ENCODE measurements around the gene PLXDC2. TPM values are rescaled to one million over a fixed set of nuclear protein-coding genes. Genes with fewer than 3 reads are reported as not detected.

The PLXDC2 gene
- total and polyA plus RNA-seq, 10 donors = 1.8 to 50.4 (median 29.7) TPM

DNA sequence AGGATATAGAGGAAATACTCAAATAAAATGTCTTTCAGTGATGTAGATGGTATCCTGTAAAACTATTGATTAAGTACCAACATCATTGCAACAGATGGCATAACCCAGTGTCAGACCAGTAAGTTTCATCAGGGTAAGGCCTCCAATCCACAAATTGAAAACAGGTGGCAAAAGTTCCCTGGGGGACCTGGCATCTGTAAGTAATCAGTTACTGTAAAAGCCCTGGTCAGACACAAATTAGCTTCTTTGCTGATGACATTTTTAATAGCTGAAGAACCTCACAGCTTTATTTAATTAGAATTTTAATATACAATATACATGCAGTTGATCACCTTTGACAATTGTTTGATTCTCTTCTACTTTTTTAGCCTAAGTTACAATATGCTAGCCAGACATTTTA lies 152.5 kb downstream of the PLXDC2 start:
- Histone ChIP-seq H3K27ac (no peak overlapping the region), H3K36me3 (no peaks in the 10 kb centered on the region), H3K4me1 (no peaks in the 10 kb centered on the region), H3K9me3 (no peaks in the 10 kb centered on the region), H3K4me3 (no peak overlapping the region), H3K27me3 (replicated peaks in 1 of 7) (no peaks in the 10 kb centered on the region)
- DNase-seq = no peak
- intact Hi-C loops (cut with DNase I; ENCODE audit: low total_unique reads) = no loop called here
- TF ChIP-seq, protein P1, sequence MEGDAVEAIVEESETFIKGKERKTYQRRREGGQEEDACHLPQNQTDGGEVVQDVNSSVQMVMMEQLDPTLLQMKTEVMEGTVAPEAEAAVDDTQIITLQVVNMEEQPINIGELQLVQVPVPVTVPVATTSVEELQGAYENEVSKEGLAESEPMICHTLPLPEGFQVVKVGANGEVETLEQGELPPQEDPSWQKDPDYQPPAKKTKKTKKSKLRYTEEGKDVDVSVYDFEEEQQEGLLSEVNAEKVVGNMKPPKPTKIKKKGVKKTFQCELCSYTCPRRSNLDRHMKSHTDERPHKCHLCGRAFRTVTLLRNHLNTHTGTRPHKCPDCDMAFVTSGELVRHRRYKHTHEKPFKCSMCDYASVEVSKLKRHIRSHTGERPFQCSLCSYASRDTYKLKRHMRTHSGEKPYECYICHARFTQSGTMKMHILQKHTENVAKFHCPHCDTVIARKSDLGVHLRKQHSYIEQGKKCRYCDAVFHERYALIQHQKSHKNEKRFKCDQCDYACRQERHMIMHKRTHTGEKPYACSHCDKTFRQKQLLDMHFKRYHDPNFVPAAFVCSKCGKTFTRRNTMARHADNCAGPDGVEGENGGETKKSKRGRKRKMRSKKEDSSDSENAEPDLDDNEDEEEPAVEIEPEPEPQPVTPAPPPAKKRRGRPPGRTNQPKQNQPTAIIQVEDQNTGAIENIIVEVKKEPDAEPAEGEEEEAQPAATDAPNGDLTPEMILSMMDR (IDR thresholded peaks at IDR 0.05 in 8 of 11, conservative IDR thresholded peaks at IDR 0.05 in 3 of 11) = no peak
- no peak for TF ChIP-seq POLR2A (IDR thresholded peaks at IDR 0.05)
- TF ChIP-seq POLR2AphosphoS5 (IDR thresholded peaks at IDR 0.05) = no peak

DNA sequence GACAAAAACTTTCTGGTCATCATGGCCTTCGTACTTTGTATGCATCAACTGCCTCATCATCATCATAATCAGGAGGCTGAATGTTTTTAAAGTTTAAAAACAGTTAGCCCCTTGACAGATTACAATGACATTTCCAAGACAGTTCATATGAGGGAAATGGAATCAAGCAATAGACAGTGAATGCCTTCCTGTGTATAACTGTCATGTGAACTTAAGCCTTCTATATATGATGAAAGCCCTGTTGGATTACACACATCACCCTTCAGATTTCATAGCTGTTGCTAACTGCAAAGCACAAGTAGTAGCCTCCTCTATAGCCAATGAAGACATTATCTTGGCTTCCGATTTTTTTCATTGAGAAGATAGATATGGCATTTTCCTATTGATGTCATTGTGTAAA lies 154.0 kb downstream of the PLXDC2 start:
- no peaks in the 10 kb centered on the region for H3K27me3 ChIP-seq (replicated peaks in 1 of 7)
- no peaks in the 10 kb centered on the region for H3K36me3 ChIP-seq
- H3K4me1 ChIP-seq = no peaks in the 10 kb centered on the region
- H3K4me3 ChIP-seq = no peak overlapping the region
- TF ChIP-seq, protein P1 (IDR thresholded peaks at IDR 0.05 in 8 of 11, conservative IDR thresholded peaks at IDR 0.05 in 3 of 11) = no peak
- TF ChIP-seq POLR2A (IDR thresholded peaks at IDR 0.05) (no peak), POLR2AphosphoS5 (IDR thresholded peaks at IDR 0.05) (no peak)
- no peak overlapping the region for H3K27ac ChIP-seq
- WGBS, 5 donors = 73 to 87% (median 84%) methylated on average over 2 of the region's 2 CpGs
- intact Hi-C loops (cut with DNase I; ENCODE audit: low total_unique reads) = no loop called here
- no peak for DNase-seq
- no peaks in the 10 kb centered on the region for H3K9me3 ChIP-seq

DNA sequence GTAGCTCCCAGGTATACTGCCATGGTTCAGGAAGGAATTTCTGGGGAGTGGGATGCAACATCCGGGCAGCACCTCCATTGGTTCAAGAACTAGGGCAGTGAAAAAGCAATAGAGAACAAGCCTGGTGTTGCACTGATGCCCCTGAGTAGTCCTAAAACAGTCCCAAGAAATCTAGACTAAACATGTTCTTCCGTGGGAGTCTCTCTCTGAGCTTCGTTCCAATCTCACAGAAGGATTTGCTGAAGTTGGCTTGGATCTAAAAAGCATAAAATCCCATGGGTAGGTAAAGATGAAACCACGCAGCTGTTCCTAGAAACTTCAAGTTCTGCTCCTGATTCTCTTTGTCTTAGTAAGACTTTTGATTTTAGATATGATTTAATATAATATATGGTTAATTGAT lies 154.5 kb downstream of the PLXDC2 start:
- Histone ChIP-seq H3K27ac (no peak overlapping the region), H3K27me3 (replicated peaks in 1 of 7) (no peaks in the 10 kb centered on the region), H3K4me1 (no peaks in the 10 kb centered on the region), H3K9me3 (no peaks in the 10 kb centered on the region), H3K4me3 (no peak overlapping the region), H3K36me3 (no peaks in the 10 kb centered on the region)
- WGBS, 5 donors = 78 to 90% (median 80%) methylated on average over 4 of the region's 4 CpGs
- DNase-seq = no peak
- intact Hi-C loops (cut with DNase I; ENCODE audit: low total_unique reads) = no loop called here
- TF ChIP-seq POLR2AphosphoS5 (IDR thresholded peaks at IDR 0.05) = no peak
- TF ChIP-seq, protein P1 (IDR thresholded peaks at IDR 0.05 in 8 of 11, conservative IDR thresholded peaks at IDR 0.05 in 3 of 11) = no peak
- TF ChIP-seq POLR2A (IDR thresholded peaks at IDR 0.05) = no peak

DNA sequence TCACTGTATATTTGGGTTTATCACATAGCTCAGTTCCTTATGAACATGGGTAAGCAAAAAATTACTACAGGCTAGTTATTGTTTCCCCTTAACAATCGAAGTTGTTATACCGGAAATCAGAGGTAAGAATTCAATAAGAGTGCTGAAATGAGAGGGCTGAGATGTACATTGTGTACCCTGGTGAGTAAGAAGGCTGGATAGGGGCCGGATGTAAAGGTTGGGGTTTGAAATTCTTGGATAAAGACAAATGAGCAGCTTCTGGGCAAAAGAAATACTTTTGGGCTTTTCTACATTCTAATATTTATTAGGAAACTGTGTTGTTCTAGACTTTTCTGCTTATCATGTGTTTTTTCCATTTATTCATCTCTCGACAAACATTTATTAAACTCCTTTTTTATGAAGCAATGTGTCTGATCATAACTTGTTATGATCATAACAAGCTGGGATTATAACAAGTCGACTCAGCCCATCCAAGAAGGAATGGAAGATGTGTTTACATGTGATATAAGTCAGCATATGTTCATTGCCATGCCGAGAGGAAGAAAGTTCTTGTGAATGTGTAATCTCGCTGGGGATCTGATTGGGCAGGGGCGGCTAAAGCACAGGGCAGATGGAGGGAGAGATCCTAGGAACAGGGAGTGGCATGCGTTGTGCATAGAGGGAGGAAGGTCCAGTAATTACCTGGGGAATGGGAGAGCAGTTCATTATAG lies 155.3 kb downstream of the PLXDC2 start:
- Histone ChIP-seq H3K4me3 (no peak overlapping the region), H3K36me3 (no peaks in the 10 kb centered on the region)
- TF ChIP-seq POLR2AphosphoS5 (IDR thresholded peaks at IDR 0.05) = no peak
- no peak for TF ChIP-seq POLR2A (IDR thresholded peaks at IDR 0.05)
- TF ChIP-seq, protein P1 (IDR thresholded peaks at IDR 0.05 in 8 of 11, conservative IDR thresholded peaks at IDR 0.05 in 3 of 11) = no peak

More for the DNA sequence above, 155.3 kb downstream of the PLXDC2 start:
- Histone ChIP-seq H3K9me3 (no peaks in the 10 kb centered on the region), H3K27me3 (replicated peaks in 1 of 7) (no peaks in the 10 kb centered on the region), H3K4me1 (no peaks in the 10 kb centered on the region), H3K27ac (no peak overlapping the region)
- no peak for DNase-seq
- WGBS, 5 donors = 71 to 82% (median 81%) methylated on average over 9 of the region's 9 CpGs
- intact Hi-C loops (cut with DNase I; ENCODE audit: low total_unique reads) = no loop called here
